HEK293 (cell line): ENCODE measurements around the gene PPIL4.

Source experiments
- CTCF ChIA-PET: fragments of 350-600 bp; formaldehyde crosslinking; extraction: SDS; loops from one replicate; lab custom pipeline; 2021; ENCODE audit warnings: antibody characterized with exemption; lab: Yijun Ruan, JAX
- POLR2A ChIA-PET: fragments of 300-600 bp; formaldehyde crosslinking; extraction: SDS; loops from one replicate; lab custom pipeline; 2020; ENCODE audit warnings: antibody characterized with exemption, inconsistent platforms; lab: Yijun Ruan, JAX
- H3K27ac ChIP-seq: fragments of 200-500 bp; sonication (Bioruptor generic); 2 replicates; pipeline ENCODE4 v1.5.1; 2014; ENCODE audit warnings: low read depth, low read length, control low read depth, inconsistent platforms; ENCODE audit errors: extremely low read depth
- H3K36me3 ChIP-seq, 2 experiments: fragments of 200-500 bp in 1 of 2; sonication (Bioruptor generic) in 1 of 2; 1 replicate in 1 of 2; 2 replicates in 1 of 2; pipeline ENCODE4 v1.5.1; 2014 to 2017; ENCODE audit warnings: inconsistent platforms in 2 of 2, low read length in 2 of 2; ENCODE audit not compliant: control insufficient read depth in 2 of 2, insufficient read depth in 1 of 2
- H3K4me1 ChIP-seq: fragments of 200-500 bp; sonication (Bioruptor generic); 2 replicates; pipeline ENCODE4 v1.5.1; 2014; ENCODE audit warnings: mild to moderate bottlenecking, low read length, inconsistent platforms; ENCODE audit not compliant: control insufficient read depth, insufficient read depth
- H3K4me3 ChIP-seq: 2 replicates; pipeline ENCODE4 v1.5.1; 2011; ENCODE audit warnings: low read depth, mild to moderate bottlenecking, control low read depth, low read length, moderate library complexity
- H3K9me3 ChIP-seq: fragments of 200-500 bp; sonication (Bioruptor generic); 2 replicates; pipeline ENCODE4 v1.5.1; 2014; ENCODE audit warnings: low read depth, low read length, inconsistent platforms; ENCODE audit not compliant: control insufficient read depth, insufficient read depth
- AEBP2 ChIP-seq: fragments of 450-650 bp; formaldehyde crosslinking; IDR thresholded peaks from 2 replicates; pipeline ENCODE4 v1.5.1; 2016; ENCODE audit warnings: missing biosample characterization, missing genetic modification characterization, borderline replicate concordance
- ATF2 ChIP-seq: fragments of 450-650 bp; formaldehyde crosslinking; IDR thresholded peaks from 2 replicates; pipeline ENCODE4 v1.5.1; 2016; ENCODE audit warnings: missing biosample characterization, missing genetic modification characterization, low read depth
- KLF16 ChIP-seq: fragments of 450-650 bp; formaldehyde crosslinking; IDR thresholded peaks from 2 replicates; pipeline ENCODE4 v1.5.1; 2017; ENCODE audit warnings: missing biosample characterization, missing genetic modification characterization
- KLF8 ChIP-seq: fragments of 450-650 bp; formaldehyde crosslinking; IDR thresholded peaks from 2 replicates; pipeline ENCODE4 v1.5.1; 2016; ENCODE audit warnings: missing biosample characterization, missing genetic modification characterization
- KLF9 ChIP-seq: fragments of 450-650 bp; formaldehyde crosslinking; IDR thresholded peaks from 2 replicates; pipeline ENCODE4 v1.5.1; 2016; ENCODE audit warnings: missing biosample characterization, missing genetic modification characterization, low read depth
- MZF1 ChIP-seq: fragments of 450-650 bp; formaldehyde crosslinking; IDR thresholded peaks from 2 replicates; pipeline ENCODE4 v1.5.1; 2017; ENCODE audit warnings: missing biosample characterization, missing genetic modification characterization, borderline replicate concordance
- PATZ1 ChIP-seq: fragments of 450-650 bp; formaldehyde crosslinking; IDR thresholded peaks from 2 replicates; pipeline ENCODE4 v1.5.1; 2016; ENCODE audit warnings: missing biosample characterization, missing genetic modification characterization
- PRDM6 ChIP-seq: fragments of 450-650 bp; formaldehyde crosslinking; IDR thresholded peaks from 2 replicates; pipeline ENCODE4 v1.5.1; 2017; ENCODE audit warnings: missing biosample characterization, missing genetic modification characterization
- REPIN1 ChIP-seq: fragments of 450-650 bp; formaldehyde crosslinking; IDR thresholded peaks from 2 replicates; pipeline ENCODE4 v1.5.1; 2017; ENCODE audit warnings: missing biosample characterization, missing genetic modification characterization, low read depth
- SETDB1 ChIP-seq: IDR thresholded peaks from one replicate; pipeline ENCODE4 v1.6.1; 2017; ENCODE audit warnings: mild to moderate bottlenecking, low read length, moderate library complexity, mixed read lengths; ENCODE audit not compliant: insufficient read length
- ZIC2 ChIP-seq: fragments of 450-650 bp; formaldehyde crosslinking; IDR thresholded peaks from 2 replicates; pipeline ENCODE4 v1.5.1; 2016; ENCODE audit warnings: missing biosample characterization, missing genetic modification characterization
- ZNF175 ChIP-seq: fragments of 450-650 bp; formaldehyde crosslinking; IDR thresholded peaks from 2 replicates; pipeline ENCODE4 v1.5.1; 2016; ENCODE audit warnings: missing biosample characterization, missing genetic modification characterization
- ZNF18 ChIP-seq: fragments of 450-650 bp; formaldehyde crosslinking; IDR thresholded peaks from 2 replicates; pipeline ENCODE4 v1.5.1; 2016; ENCODE audit warnings: missing biosample characterization, missing genetic modification characterization
- ZNF184 ChIP-seq: fragments of 450-650 bp; IDR thresholded peaks from 2 replicates; pipeline ENCODE4 v1.5.1; 2018; ENCODE audit warnings: missing biosample characterization, mild to moderate bottlenecking, missing genetic modification characterization
- ZNF48 ChIP-seq: fragments of 450-650 bp; formaldehyde crosslinking; IDR thresholded peaks from 2 replicates; pipeline ENCODE4 v1.5.1; 2016; ENCODE audit warnings: missing biosample characterization, missing genetic modification characterization
- ZNF510 ChIP-seq: fragments of 450-650 bp; formaldehyde crosslinking; IDR thresholded peaks from 2 replicates; pipeline ENCODE4 v1.5.1; 2018; ENCODE audit warnings: mild to moderate bottlenecking, missing genetic modification characterization, missing biosample characterization; ENCODE audit not compliant: insufficient replicate concordance
- ZNF513 ChIP-seq: fragments of 450-650 bp; IDR thresholded peaks from 2 replicates; pipeline ENCODE4 v1.5.1; 2018; ENCODE audit warnings: missing biosample characterization, missing genetic modification characterization
- ZNF555 ChIP-seq: fragments of 450-650 bp; formaldehyde crosslinking; conservative IDR thresholded peaks from 2 replicates; pipeline ENCODE4 v1.5.1; 2017; ENCODE audit warnings: missing biosample characterization, mild to moderate bottlenecking, missing genetic modification characterization, inconsistent platforms
- ZNF571 ChIP-seq: fragments of 450-650 bp; formaldehyde crosslinking; IDR thresholded peaks from 2 replicates; pipeline ENCODE4 v1.5.0; 2017; ENCODE audit warnings: missing biosample characterization, missing genetic modification characterization
- ZNF623 ChIP-seq: fragments of 450-650 bp; formaldehyde crosslinking; IDR thresholded peaks from 2 replicates; pipeline ENCODE4 v1.5.1; 2016; ENCODE audit warnings: missing biosample characterization, missing genetic modification characterization
- ZNF677 ChIP-seq: fragments of 450-650 bp; IDR thresholded peaks from 2 replicates; pipeline ENCODE4 v1.5.0; 2018; ENCODE audit warnings: missing biosample characterization, mild to moderate bottlenecking, missing genetic modification characterization, moderate library complexity
- ZNF701 ChIP-seq: fragments of 450-650 bp; formaldehyde crosslinking; IDR thresholded peaks from 2 replicates; pipeline ENCODE4 v1.5.1; 2016; ENCODE audit warnings: missing biosample characterization, missing genetic modification characterization
- ZNF704 ChIP-seq: fragments of 450-650 bp; formaldehyde crosslinking; IDR thresholded peaks from 2 replicates; pipeline ENCODE4 v1.5.1; 2016; ENCODE audit warnings: missing biosample characterization, missing genetic modification characterization
- ZNF791 ChIP-seq: fragments of 450-650 bp; formaldehyde crosslinking; IDR thresholded peaks from 2 replicates; pipeline ENCODE4 v1.5.1; 2016; ENCODE audit warnings: missing biosample characterization, missing genetic modification characterization

Gene PPIL4

GRCh38 chr6:149482545-149483333, 63.1 kb downstream of the PPIL4 start (continued):
- TF ChIP-seq PRDM6 (tag by site-specific recombination) (no peak), ZNF623 (tag by site-specific recombination) (no peak), ATF2 (tag by site-specific recombination) (no peak), KLF8 (tag by site-specific recombination) (no peak), ZNF184 (tag by site-specific recombination) (no peak), ZNF571 (tag by site-specific recombination) (no peak), SETDB1 (no peak)

GRCh38 chr6:149480502-149481280, 65.2 kb downstream of the PPIL4 start:
- no peak overlapping the region for H3K27ac ChIP-seq
- ChIA-PET POLR2A (no interaction called here), CTCF (interaction anchor here (0.6 to 1.9 kb wide), 3 partner anchors 8 to 481 kb away, joined by 3 to 6 read pairs (median 4); no protein-coding TSS in a partner anchor)
- no peak overlapping the region for H3K4me3 ChIP-seq
- H3K36me3 ChIP-seq = no peaks in the 10 kb centered on the region
- H3K4me1 ChIP-seq = no peaks in the 10 kb centered on the region
- no peaks in the 10 kb centered on the region for H3K9me3 ChIP-seq
- no peak for TF ChIP-seq AEBP2 (tag by site-specific recombination)
- TF ChIP-seq ZNF701 = no peak
- no peak for TF ChIP-seq ZNF175 (tag by site-specific recombination)
- no peak for TF ChIP-seq MZF1 (tag by site-specific recombination)
- no peak for TF ChIP-seq KLF9 (tag by site-specific recombination)
- no peak for TF ChIP-seq REPIN1 (tag by site-specific recombination)
- TF ChIP-seq ZNF704 (tag by site-specific recombination) = no peak
- no peak for TF ChIP-seq ZNF18 (tag by site-specific recombination)
- no peak for TF ChIP-seq ZNF555 (tag by site-specific recombination)
- no peak for TF ChIP-seq PATZ1 (tag by site-specific recombination)
- no peak for TF ChIP-seq ZNF513 (tag by site-specific recombination)
- TF ChIP-seq KLF16 (tag by site-specific recombination) = no peak
- TF ChIP-seq ZNF677 = no peak
- TF ChIP-seq ZIC2 (tag by site-specific recombination) = no peak
- no peak for TF ChIP-seq ZNF791 (tag by site-specific recombination)
- TF ChIP-seq ZNF510 (tag by site-specific recombination) = no peak
- no peak for TF ChIP-seq ZNF48 (tag by site-specific recombination)
